Fibroblast of gingiva (primary cell): Measurements from ENCODE around the gene ANKLE1.

ENCODE experiments used
- DNase-seq: peaks from one replicate; pipeline ENCODE4 v3.0.0-alpha.2; 2011; ENCODE audit warnings: low read depth

Gene ANKLE1

DNA sequence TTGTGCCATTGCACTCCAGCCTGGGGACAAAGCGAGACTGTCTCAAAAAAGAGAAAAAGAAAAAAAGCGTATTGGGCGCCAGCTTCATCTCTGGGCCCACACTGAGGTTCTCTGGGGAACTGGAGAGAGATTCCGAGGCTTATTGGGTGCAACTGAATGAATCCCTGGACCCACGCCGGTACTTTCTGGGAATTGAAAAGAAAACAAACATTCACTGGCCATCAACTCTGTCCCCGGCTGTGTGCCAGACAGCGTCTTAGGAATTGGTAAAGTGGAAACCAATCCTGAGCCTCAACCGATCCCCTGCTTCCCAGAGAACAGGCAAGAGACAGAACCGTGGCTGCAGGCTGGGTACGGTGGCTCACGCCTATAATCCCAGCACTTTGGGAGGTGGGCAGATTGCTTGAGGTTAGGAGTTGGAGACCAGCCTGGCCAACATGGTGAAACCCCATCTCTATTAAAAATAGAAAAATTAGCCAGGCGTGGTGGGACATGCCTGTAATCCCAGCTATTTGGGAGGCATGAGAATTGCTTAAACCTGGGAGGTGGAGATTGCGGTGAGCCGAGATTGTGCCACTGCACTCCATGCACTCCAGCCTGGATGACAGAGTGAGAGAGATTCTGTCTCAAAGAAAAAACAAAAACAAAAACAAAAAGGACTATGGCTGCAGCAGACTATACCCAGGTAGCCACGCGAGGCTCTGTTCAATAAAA lies 44.3 kb downstream of the ANKLE1 start:
- DNase-seq, result peak; percentile 89

DNA sequence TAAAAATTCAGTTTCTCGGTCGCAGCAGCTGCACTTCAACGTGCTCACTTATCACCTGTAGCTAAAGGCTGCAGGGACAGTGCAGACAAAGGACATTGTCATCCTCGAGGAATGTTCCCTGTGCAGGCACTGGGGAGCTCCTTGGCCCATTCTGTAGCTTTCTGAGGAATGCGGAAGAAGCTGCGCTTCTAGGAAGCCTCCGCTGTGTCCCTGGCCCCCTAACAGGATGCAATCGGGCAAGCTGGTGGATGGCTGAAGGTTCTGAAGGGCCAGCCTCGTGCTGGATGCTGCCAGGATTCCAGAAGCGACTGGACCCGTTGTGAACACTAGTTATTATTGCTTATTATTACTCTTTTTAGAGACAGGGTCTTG lies 44.9 kb downstream of the ANKLE1 start:
- peak; percentile 27 for DNase-seq

DNA sequence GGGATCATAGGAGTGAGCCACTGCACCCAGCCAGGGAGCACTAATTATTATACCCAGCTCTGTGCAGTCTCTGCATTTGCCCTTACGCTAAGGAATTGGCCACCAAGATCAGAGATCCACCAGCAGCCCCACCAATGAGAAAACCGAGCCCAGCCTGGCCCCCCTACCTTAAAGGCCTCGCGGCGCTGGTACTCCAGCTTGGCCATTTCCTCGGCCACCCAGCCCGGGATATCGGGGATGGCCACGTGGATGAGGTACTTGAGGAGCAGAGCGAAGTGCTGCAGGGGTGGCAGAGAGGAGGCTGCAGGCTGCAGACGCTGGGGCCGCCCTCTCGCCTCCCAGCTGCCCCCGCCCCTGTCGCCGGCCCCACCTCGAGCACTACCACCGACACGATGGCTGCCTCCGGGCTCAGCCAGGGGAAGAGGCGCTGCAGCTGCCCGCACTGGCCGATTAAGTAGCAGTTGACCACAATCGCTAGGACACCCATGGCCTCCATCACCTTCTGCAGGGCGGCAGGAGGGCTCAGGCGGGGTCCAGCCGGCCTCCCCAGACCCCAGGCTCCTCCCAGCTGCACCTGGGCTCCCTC lies 45.5 kb downstream of the ANKLE1 start:
- no peak for DNase-seq

DNA sequence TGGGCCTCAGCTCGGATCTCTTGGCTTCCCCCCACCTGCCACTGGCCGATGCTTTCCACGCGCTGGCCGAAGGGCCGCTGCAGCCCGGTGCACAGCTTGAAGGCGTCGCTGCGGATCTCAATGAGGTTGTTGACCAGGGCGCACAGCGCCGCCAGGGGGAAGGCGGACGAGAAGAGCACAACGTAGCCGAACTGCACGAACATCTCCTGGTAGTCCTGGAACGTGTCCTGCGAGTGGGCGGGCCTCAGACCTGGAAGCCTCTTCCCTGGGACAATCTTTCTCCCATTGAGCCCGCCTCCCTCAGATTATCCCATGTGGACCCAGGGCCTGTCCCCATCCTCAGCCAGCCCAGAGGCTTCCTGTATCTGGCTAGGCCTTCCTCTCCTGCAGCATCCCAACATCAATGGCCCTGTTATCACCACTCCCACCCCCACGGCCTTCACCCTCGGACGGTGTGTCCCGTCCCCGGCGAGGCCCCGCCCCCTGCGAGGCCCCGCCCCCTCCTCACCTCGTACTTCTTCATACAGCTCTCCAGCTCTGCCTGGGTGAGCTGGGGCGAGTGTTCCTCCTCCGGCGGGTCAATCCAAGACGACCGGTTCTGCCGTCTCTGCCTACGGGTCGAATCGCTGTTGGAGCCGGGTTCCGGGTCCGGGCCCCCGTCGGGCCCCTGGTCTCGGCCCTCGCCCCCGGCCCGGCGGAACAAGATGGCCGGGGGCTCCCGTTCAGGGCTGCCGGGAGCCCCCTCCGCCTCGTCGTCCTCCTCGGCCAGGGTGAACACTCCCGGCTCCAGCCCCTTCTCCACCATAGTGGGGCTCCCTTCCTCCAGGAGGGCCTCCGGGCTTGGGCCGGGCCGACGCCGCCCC lies 46.2 kb downstream of the ANKLE1 start:
- no peak for DNase-seq

DNA sequence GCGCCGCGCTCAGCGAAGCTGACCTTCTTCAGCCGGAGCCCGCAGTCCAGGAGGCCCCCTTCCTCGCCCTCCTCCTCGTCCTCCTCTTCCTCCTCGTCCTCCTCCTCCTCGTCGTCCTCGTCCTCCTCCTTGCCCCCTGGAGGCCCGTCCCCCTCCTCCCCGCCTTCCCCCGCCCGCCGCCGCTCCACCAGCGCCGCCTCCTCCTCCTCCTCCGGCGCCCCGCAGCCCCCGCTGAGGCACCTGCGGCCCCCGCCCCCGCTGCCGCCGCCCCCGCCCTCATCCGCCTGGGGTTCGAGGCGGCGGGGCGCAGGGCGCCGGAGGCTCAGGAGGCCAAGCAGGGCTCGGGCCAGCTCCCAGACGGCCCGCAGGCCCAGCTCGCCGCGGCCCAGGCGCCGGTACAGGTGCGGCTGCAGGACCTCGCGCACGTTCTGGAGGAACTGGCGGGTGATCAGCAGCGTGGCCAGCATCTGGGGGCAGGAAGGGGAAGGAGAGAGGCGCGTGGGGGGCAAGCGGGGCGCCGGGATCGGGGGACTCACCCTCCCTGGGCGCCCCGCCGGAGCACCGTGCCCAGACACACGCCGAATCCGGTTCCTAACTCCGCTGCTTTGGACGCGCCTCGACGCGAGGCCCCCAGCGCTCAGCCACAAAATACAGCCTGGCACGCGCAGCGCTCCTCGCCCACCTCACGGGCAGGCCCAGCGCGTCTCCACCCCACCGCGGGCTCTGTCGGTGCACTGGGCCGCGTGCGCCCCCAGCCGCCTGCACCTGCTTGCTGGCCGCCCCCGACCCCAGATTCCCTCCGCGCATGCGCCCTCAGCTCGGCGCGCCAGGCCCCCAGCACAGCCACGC lies 47.0 kb downstream of the ANKLE1 start:
- no peak for DNase-seq

DNA sequence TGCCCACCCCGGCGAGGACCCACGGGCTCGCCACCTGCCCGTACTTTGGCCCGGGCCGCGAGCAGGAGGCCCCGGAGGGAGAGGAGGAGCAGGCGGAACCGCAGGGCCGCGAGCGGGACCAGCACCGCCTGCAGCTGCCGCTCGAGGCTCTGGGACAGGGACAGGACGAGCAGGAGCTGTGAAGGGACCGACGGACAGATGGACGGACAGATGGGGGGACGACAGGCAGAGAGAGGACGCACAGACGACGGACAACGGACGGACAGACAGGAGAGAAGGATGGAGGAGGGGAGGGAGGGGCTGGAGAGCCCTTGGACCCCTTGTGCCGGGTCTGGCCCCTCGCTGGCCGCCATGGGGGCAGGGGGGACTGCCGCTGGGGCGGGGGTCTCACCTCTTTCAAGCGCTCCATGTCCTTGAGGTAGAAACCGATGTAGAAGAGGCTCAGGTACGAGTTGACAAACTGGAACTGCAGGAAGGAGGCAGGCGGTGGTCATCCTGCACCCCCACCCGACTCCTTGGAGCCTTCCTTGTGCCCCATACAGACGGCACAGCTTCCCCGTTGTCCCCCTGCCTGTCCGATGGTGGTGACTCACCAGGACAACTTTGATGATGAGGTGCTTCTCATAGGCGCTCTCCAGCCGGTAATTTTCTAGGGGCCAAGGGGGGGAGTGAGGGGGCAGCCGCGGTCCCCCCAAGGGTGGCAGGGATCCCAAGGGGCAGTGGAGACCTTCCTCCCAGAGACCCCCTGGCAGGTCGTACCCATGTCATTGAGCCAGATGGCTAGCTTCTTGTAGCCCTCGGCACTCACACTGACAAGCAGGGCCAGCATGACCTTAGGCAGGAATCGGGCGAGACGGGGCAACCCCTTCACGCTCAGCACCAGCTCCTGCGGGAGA lies 47.9 kb downstream of the ANKLE1 start:
- DNase-seq, result no peak

DNA sequence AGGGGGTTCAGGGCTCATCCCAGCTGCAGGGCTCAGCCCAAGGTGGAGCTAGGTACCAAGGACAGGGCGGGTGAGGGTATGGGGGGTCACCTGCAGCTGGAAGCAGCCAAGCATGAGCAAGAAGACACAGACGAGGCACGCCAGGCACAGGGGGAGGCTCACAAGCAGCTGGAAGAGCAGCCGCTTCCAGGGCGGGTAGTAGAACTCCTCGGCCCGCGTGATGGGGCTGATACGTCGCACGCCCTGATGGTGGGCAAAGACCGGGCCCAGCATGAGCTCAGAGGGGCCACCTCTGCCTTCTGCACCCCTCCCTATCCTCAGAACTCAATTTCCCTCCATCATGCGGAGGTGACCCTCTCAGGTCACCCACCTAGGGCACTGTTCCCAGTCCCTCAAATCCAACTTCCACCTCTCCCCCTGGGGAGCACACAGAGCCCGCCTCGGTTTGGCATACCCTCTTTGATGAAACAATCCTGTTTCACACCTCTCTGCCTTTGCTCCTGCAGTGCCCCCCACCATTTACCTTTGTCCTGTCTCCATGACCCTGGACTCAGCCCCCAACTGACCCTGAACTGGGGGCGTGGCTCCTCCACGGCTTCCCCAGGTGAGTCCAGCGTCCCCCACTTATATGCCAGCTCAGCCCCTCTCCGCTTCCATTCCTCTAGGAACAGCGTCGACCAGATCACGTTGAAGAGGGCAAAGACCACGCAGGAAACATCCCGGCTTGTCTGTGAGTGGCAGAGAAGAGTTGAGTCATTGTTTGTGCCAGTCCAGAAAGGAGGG lies 48.8 kb downstream of the ANKLE1 start:
- DNase-seq, result no peak

DNA sequence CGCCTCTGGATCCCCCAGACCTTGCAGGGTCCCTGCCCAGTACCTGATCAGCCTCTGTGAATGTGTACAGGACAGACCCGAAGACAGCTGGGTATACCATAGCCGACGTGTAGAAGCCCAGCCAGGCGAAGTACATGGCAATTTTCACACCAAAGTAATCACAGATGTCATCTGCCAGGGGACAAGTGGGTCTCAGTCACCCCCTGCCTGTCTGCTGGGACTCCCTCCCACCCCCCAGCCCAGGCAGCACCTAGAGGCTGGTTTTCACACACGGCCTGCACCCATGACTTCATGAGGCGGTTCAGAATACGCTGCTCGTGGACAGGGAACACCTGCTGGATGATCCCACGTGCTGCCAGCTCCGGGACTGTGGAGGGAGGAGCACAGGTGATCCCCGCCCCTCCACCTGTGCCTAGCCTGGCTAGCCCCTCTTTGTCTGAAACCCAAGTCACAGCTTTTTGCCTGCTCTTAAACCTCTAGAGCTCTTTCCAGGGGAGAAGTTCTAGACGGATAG lies 49.4 kb downstream of the ANKLE1 start:
- DNase-seq, result no peak

DNA sequence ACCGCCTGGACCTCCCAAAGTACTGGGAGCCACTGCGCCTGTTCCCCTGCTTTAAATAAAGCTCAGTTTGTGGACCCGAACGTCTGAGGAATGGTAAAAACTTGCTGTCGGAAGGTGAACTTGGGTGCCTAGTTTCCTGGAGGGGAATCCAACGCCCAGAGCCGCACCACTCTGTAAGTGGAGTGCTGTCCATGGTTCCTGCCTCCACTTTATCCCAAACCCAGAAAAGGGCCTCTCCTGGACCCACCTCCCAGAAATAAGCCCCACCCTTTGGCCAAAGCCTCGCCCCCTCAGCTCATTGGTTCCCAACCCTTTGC lies 50.6 kb downstream of the ANKLE1 start:
- no peak for DNase-seq

DNA sequence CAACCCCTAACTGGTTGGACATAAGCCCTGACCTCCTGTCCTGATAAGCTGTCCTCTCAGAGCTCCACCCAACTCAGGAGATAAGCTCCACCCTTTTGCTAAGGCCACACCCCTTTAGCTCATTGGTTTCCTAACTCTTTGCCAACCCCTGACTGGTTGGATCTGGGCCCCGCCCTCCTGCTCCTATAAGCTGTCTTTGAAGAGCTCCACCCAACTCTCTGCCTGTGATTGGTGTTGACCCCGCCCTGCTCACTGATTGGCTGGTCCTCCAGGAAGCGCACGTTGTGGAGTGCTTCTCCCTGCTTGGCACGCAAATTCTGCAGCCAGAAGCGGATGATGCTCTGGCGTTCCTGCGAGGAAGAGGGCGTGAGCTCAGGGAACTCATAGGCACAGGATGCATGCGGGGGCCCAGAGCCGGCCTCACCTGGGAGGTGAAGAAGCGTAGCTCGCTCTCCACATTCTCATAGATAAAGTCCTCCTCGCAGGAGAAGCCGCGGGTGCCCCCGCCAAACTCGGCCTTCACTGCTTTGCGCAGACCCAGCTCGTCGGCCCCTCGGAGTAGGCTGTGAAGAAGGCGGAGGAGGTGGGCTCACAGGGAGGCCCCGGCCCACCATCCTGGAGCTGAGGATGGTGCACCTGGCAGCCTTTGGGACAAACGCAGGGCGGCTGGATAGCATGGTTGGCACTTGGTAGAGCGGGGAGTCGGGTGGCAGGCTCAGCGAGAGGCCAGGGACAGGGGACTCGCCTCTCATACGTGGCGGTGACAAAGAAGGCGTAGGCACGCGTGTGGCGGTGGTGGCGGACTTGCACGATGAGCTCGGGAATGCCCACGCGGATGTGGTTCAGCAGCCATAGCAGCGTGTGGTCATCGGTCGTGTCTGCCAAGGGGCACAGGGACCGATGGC lies 51.2 kb downstream of the ANKLE1 start:
- peak; percentile 41 for DNase-seq

DNA sequence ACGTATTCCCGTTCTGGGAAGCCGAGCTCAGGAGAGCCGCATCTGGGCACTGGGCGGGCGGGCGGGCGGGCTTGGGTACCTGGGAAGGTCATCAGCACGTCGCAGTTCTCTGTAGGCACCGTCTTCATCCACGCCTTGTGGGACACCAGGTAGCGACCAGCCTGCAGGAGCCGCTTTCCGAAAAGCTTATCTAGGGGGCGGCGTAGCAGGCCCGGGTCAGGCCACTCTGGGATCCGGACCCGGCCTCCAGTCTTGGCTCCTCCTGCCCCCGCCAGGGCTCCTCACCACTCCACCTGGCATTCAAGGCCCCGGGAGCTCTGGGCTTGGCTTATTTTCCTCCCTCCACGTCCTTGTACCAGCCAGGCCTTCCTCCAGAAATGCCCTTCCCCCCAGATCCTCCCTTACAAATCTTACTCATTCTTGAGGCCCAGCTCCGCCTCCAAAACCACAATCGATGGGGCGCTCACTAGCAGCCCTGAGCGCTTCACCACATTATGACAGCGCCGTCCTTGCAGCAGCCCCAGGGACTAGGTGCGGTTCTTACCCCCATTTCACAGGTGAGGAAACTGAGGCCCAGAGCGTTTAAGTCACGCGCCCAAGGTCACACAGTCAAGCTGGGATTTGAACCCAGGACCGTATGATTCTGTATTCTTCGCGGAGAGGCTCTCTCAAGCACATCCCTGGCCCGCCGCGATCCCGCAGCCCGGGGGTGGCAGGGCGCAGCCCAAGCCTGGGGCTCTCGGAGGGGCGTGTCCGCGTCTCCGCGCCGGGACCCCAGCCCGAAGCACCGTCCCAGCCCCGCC lies 52.1 kb downstream of the ANKLE1 start:
- peak; percentile 78 for DNase-seq

DNA sequence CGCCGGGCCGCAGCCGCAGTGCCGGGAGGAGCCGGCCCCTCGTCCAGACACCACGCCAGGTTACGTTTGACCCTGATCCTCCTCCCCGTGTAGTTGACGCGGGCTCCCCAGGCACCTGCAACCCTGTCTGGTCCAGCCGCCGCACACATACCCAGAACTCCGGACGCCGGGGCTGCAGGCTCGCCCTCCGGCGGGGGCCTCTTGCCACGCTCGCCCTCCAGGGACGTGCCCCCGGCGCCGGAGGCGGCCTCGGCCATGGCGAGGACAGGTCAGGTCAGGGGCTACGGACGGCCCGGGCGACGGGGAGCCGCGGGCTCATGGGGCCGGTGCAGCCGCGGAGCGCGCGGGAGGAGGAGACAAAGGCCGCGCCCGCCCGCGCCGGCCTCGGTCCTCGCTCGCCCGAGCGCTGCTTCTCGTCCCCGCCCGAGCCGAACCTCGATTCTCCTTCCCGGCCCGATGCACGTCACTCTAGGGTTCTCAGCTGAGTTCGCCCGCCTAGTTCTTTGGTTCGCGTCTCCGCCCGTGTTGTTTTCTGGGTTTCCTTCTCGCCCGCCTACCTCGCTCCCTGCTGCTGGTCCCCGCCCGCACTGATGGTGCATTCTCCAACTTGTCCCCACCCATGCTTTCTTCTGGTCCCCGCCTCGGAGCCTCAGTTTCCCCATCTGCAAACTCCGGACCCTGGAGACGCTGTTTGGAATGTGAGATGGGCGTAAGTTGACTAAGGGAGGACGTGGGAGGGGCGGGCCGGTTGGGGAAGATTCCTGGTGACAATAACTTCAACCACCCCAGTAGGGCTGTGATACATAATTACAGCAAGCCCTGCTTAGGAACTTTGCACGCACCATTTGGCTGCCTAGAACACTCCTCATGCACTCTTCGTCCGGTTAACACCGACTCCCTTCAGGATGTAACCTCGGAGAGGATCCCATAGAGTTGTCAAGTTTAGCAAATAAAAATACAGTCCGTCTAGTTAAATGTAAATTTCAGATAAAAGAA lies 53.0 kb downstream of the ANKLE1 start, which contains the start of gene ANO8:
Gene ANO8, minus strand, starts transcription at position 442 of the 996 bp plus-strand sequence. Its CDS starts 185 bp downstream, at position 257.
- peak; percentile 100 for DNase-seq

DNA sequence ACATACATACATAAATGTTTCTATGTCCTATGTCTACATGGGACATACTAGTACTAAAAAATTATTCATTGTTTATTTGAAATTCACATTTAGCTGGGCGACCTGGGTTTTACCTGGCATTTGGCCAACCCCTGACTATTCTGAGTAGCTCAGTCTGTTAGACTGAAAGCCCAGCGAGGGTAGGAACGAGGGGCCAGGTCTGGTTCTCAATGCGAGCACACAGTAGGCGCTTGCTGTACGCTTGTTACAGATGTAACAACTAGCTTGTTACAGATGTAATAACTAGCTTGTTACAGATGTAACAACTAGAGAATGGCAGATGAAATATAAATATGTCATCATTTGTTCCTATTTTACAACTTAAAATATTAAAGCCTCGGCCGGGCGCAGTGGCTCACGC lies 53.9 kb downstream of the ANKLE1 start:
- DNase-seq, result no peak
